ENCODE results near the gene ATP6V0A4.
"Not testable (repeated sequence)": the region's sequence is repeated elsewhere in the genome, so short reads cannot be mapped to it uniquely, and the experiment has no call there.

Gene ATP6V0A4

GRCh38 chr7:138705167-138705566, 92.8 kb downstream of the ATP6V0A4 start:
- no peak for FAIRE-seq
- peak; percentile 50 for DNase-seq (ENCODE audit: low spot score)

- no peak for DNase-seq (ENCODE audit: low spot score)
- no peak for FAIRE-seq
Observed at GRCh38 chr7:138701537-138701923, 96.5 kb downstream of the ATP6V0A4 start.

GRCh38 chr7:138700857-138701536, 97.0 kb downstream of the ATP6V0A4 start, which contains the start of gene SVOPL:
SVOPL (minus strand) TSS chr7:138701362; CDS start chr7:138679045, 22,317 bp downstream.
- DNase-seq (ENCODE audit: low spot score) (no peak), FAIRE-seq (no peak)

GRCh38 chr7:138699661-138700060, 98.3 kb downstream of the ATP6V0A4 start:
- no peak for DNase-seq (ENCODE audit: low spot score)
- FAIRE-seq = no peak

- FAIRE-seq (no peak), DNase-seq (ENCODE audit: low spot score) (no peak)
Observed at GRCh38 chr7:138698281-138698680, 99.7 kb downstream of the ATP6V0A4 start.

- no peak for FAIRE-seq
Observed at GRCh38 chr7:138697535-138698182, 100.3 kb downstream of the ATP6V0A4 start.

GRCh38 chr7:138695776-138696175, 102.2 kb downstream of the ATP6V0A4 start:
- not testable (repeated sequence) for DNase-seq (ENCODE audit: low spot score); FAIRE-seq

More at GRCh38 chr7:138697535-138698182, 100.3 kb downstream of the ATP6V0A4 start:
- DNase-seq (ENCODE audit: low spot score) = no peak

GRCh38 chr7:138695106-138695505, 102.9 kb downstream of the ATP6V0A4 start:
- FAIRE-seq = no peak
- DNase-seq (ENCODE audit: low spot score) = no peak

- DNase-seq (ENCODE audit: low spot score) (no peak), FAIRE-seq (no peak)
Observed at GRCh38 chr7:138691178-138691577, 106.8 kb downstream of the ATP6V0A4 start.

- no peak for FAIRE-seq
- no peak for DNase-seq (ENCODE audit: low spot score)
Observed at GRCh38 chr7:138690495-138690894, 107.5 kb downstream of the ATP6V0A4 start.

- not testable (repeated sequence) for FAIRE-seq; DNase-seq (ENCODE audit: low spot score)
Observed at GRCh38 chr7:138688037-138688436, 110.0 kb downstream of the ATP6V0A4 start.

GRCh38 chr7:138684340-138684739, 113.7 kb downstream of the ATP6V0A4 start:
- FAIRE-seq = no peak
- DNase-seq (ENCODE audit: low spot score) = no peak

- no peak for FAIRE-seq
- no peak for DNase-seq (ENCODE audit: low spot score)
Observed at GRCh38 chr7:138679793-138680192, 118.2 kb downstream of the ATP6V0A4 start.

GRCh38 chr7:138670594-138670993, 127.4 kb downstream of the ATP6V0A4 start:
- DNase-seq (ENCODE audit: low spot score) (no peak), FAIRE-seq (no peak)

GRCh38 chr7:138669364-138669763, 128.6 kb downstream of the ATP6V0A4 start:
- DNase-seq (ENCODE audit: low spot score) (no peak), FAIRE-seq (no peak)

- DNase-seq (ENCODE audit: low spot score) (no peak), FAIRE-seq (no peak)
Observed at GRCh38 chr7:138668946-138669345, 129.1 kb downstream of the ATP6V0A4 start.

- FAIRE-seq (no peak), DNase-seq (ENCODE audit: low spot score) (no peak)
Observed at GRCh38 chr7:138668229-138668596, 129.8 kb downstream of the ATP6V0A4 start.

- no peak for DNase-seq (ENCODE audit: low spot score)
- no peak for FAIRE-seq
Observed at GRCh38 chr7:138667535-138668228, 130.3 kb downstream of the ATP6V0A4 start.

- DNase-seq (ENCODE audit: low spot score) (no peak), FAIRE-seq (no peak)
Observed at GRCh38 chr7:138666385-138666784, 131.6 kb downstream of the ATP6V0A4 start.

- FAIRE-seq (no peak), DNase-seq (ENCODE audit: low spot score) (no peak)
Observed at GRCh38 chr7:138665669-138666140, 132.3 kb downstream of the ATP6V0A4 start.

- no peak for FAIRE-seq
- DNase-seq (ENCODE audit: low spot score) = no peak
Observed at GRCh38 chr7:138665249-138665648, 132.7 kb downstream of the ATP6V0A4 start.
